HL-60 (cell line): ENCODE data around the gene PHRF1.

Source experiments
- DNase-seq, 2 experiments: peaks; one replicate each; pipeline ENCODE4 v3.0.0-alpha.2; 2010 to 2020; ENCODE audit warnings: low read depth in 1 of 2, low spot score in 1 of 2
- H3K27ac ChIP-seq: fragments of 250-450 bp; sonication (Bioruptor Pico); replicated peaks from 2 replicates; pipeline ENCODE4 v1.5.1; 2020; ENCODE audit warnings: mild to moderate bottlenecking, moderate library complexity
- H3K27me3 ChIP-seq: fragments of 250-450 bp; sonication (Bioruptor Pico); 2 replicates; pipeline ENCODE4 v1.5.1; 2021; ENCODE audit warnings: mild to moderate bottlenecking, moderate library complexity; ENCODE audit not compliant: insufficient read depth, poor library complexity, severe bottlenecking
- H3K4me3 ChIP-seq: replicated peaks from 2 replicates; pipeline ENCODE4 v1.5.1; 2011; ENCODE audit warnings: mild to moderate bottlenecking, control low read depth, low read length; ENCODE audit not compliant: insufficient read depth
- CTCF ChIP-seq: IDR thresholded peaks from one replicate; pipeline ENCODE4 v1.5.1; 2011; ENCODE audit warnings: low read length, control low read depth, inconsistent platforms; ENCODE audit not compliant: insufficient read depth
- GABPA ChIP-seq: IDR thresholded peaks from 2 replicates; pipeline ENCODE4 v1.6.1; 2012; ENCODE audit warnings: low read depth
- POLR2AphosphoS5 ChIP-seq: IDR thresholded peaks from 2 replicates; pipeline ENCODE4 v1.6.1; 2012; ENCODE audit warnings: low read depth
- REST ChIP-seq: IDR thresholded peaks from 2 replicates; pipeline ENCODE4 v1.6.1; 2012; ENCODE audit warnings: low read depth; ENCODE audit not compliant: insufficient replicate concordance
- SPI1 ChIP-seq: IDR thresholded peaks from 2 replicates; pipeline ENCODE4 v1.6.1; 2012; ENCODE audit warnings: low read depth, mild to moderate bottlenecking, borderline replicate concordance

Gene PHRF1

DNA sequence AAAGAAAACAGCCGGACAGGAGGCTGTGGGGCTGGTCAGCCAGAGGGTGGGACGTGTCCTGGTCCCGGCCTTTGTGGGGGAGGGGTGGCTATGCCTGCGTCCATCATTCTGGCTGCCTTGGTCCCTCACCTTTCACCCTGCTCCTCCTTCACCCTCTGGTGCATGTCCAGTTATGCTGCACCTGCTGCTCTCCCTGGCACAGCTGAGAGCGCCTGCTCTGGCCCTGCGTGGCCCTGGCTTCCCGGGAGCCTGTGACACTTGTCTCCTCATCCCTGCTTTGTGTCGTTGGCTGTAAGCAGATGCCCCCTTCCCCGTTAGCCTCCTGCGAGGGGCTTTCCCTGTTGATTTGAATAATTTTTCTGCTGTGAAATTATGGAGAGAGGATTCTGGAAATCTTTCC lies 16.6 kb downstream of the PHRF1 start:
- DNase-seq: no peak
- Histone ChIP-seq H3K27me3 (no peaks in the 10 kb centered on the region), H3K27ac (no peak overlapping the region), H3K4me3 (no peak overlapping the region)
- no peak for TF ChIP-seq SPI1

GRCh38 chr11:593347-593746 lies 17.1 kb downstream of the PHRF1 start:
- H3K27ac ChIP-seq: no peak overlapping the region
- DNase-seq: no peak
- no peak overlapping the region for H3K4me3 ChIP-seq
- no peaks in the 10 kb centered on the region for H3K27me3 ChIP-seq
- no peak for TF ChIP-seq GABPA
- no peak for TF ChIP-seq CTCF
- TF ChIP-seq SPI1: no peak
- no peak for TF ChIP-seq REST
- TF ChIP-seq POLR2AphosphoS5: no peak

- TF ChIP-seq POLR2AphosphoS5: 0 out of 2 replicates have a peak, but pooled peaks have one; percentile 24
- no peak for TF ChIP-seq SPI1
- TF ChIP-seq REST: no peak
- no peak for TF ChIP-seq GABPA
- H3K27ac ChIP-seq: no peak overlapping the region
- DNase-seq: no peak
- H3K4me3 ChIP-seq: no peak overlapping the region
- H3K27me3 ChIP-seq: no peaks in the 10 kb centered on the region
Observed at GRCh38 chr11:595400-595799, 19.1 kb downstream of the PHRF1 start.

DNA sequence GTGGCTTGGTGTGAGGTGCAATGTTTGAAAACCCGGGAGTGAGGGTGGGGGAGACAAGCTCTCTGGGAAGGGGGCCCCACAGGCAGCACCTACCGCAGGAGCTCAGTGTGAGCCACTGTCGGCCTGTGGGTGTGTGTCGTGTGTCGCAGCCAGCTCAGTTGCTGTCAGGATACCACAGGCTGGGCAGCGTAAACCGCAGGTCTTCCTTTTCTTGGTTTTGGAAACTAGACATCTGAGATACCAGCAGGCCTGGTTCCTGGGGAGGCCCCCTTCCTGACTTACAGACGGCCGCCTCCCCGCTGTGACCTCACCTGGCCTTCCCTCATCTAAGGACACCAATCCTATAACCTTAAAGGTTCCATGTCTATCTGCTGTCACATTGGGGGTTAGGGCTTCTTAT lies 20.1 kb downstream of the PHRF1 start:
- H3K27me3 ChIP-seq: no peaks in the 10 kb centered on the region
- no peak overlapping the region for H3K4me3 ChIP-seq
- no peak for TF ChIP-seq CTCF
- TF ChIP-seq GABPA: no peak
- peak; percentile 47; the same call in 1 of the 2 replicates for TF ChIP-seq POLR2AphosphoS5
- TF ChIP-seq REST: no peak
- TF ChIP-seq SPI1: no peak
- peak in 1 of 2 experiments; percentile 48 for DNase-seq
- 0 out of 2 replicates have a peak overlapping the region, but pooled peaks have one; percentile 23 for H3K27ac ChIP-seq
